LNCAP (cell line): Measurements from ENCODE around the gene IL1RAPL2.

ENCODE experiments used
- TF ChIP-seq, protein P1 (sequence below): fragments of 450-650 bp; IDR thresholded peaks from 2 replicates; pipeline ENCODE4 v1.5.1; 2017; ENCODE audit warnings: mild to moderate bottlenecking

Gene IL1RAPL2

GRCh38 chrX:105463473-105463872 lies 897.5 kb downstream of the IL1RAPL2 start:
- TF ChIP-seq, protein P1, sequence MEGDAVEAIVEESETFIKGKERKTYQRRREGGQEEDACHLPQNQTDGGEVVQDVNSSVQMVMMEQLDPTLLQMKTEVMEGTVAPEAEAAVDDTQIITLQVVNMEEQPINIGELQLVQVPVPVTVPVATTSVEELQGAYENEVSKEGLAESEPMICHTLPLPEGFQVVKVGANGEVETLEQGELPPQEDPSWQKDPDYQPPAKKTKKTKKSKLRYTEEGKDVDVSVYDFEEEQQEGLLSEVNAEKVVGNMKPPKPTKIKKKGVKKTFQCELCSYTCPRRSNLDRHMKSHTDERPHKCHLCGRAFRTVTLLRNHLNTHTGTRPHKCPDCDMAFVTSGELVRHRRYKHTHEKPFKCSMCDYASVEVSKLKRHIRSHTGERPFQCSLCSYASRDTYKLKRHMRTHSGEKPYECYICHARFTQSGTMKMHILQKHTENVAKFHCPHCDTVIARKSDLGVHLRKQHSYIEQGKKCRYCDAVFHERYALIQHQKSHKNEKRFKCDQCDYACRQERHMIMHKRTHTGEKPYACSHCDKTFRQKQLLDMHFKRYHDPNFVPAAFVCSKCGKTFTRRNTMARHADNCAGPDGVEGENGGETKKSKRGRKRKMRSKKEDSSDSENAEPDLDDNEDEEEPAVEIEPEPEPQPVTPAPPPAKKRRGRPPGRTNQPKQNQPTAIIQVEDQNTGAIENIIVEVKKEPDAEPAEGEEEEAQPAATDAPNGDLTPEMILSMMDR: no peak

DNA sequence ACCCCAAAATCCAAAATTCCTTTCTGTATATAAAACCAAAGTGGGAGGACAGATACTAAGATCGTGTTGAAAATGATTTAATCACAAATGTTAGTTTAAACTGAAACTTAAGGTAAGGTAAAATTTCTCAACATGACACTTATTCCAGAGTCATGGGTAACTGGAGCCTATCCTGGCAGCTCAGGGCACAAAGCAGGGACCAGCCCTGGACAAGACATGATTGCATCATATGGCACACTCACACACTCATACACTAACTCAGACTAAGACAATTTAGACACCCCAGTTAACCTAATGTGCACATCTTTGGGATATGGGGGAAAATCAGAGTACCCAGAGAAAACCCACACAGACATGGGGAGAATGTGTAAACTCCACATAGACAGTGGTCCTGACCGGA lies 898.6 kb downstream of the IL1RAPL2 start:
- TF ChIP-seq, protein P1: no peak

GRCh38 chrX:105468741-105469140 lies 902.7 kb downstream of the IL1RAPL2 start:
- TF ChIP-seq, protein P1: no peak

GRCh38 chrX:105471597-105471996 lies 905.6 kb downstream of the IL1RAPL2 start:
- TF ChIP-seq, protein P1: no peak

GRCh38 chrX:105475801-105476200 lies 909.8 kb downstream of the IL1RAPL2 start:
- TF ChIP-seq, protein P1: no peak

DNA sequence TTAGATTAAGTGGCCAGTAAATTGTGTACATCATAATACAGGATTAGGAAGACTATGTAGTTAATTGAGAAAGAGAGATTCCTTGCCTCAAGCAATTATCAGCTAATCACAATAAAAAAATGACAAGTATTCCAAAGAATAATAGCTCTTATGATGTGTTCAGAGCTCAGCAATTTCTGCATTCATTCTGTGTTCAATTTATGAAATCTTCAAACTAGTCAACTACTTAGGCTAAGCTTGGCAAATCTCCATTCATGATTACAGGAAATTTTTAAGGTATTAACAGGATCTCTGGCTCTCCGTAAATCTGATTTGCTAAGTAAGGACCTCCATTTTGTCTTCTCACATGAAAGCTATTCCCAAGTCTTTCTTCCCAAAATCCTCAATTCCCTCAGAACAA lies 911.4 kb downstream of the IL1RAPL2 start:
- TF ChIP-seq, protein P1: no peak

GRCh38 chrX:105480646-105481310 lies 914.8 kb downstream of the IL1RAPL2 start:
- TF ChIP-seq, protein P1: no peak

DNA sequence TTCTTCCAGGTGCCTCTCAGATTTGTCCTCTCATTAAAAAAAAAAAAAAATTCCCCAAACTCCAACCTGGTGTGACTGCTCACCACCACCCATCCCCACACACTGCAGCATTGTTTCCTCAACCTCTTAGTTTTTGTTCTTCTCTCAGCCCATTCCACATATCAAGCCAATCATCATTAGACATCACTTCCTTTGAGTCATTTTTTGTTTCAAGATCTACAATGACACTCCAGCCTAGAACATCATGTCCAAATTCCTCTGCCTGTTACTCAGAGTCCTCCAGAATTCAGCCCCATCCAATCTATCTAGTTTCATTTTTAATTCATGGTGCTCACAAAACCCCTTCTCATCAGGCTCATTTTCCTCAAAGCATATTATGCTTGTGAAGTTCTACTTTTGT lies 917.0 kb downstream of the IL1RAPL2 start:
- TF ChIP-seq, protein P1: no peak
